NB4 (cell line): Measurements from ENCODE around the gene NISCH.

ENCODE experiments used
- CTCF ChIP-seq: IDR thresholded peaks from one replicate; pipeline ENCODE4 v1.5.1; 2012; ENCODE audit warnings: low read depth, low read length
- MAX ChIP-seq: IDR thresholded peaks from 2 replicates; pipeline ENCODE4 v1.6.1; 2011; ENCODE audit warnings: low read depth, low read length
- POLR2A ChIP-seq: IDR thresholded peaks from 2 replicates; pipeline ENCODE4 v1.6.1; 2011; ENCODE audit warnings: mild to moderate bottlenecking; ENCODE audit not compliant: insufficient read length; ENCODE audit errors: extremely low read depth

DNA sequence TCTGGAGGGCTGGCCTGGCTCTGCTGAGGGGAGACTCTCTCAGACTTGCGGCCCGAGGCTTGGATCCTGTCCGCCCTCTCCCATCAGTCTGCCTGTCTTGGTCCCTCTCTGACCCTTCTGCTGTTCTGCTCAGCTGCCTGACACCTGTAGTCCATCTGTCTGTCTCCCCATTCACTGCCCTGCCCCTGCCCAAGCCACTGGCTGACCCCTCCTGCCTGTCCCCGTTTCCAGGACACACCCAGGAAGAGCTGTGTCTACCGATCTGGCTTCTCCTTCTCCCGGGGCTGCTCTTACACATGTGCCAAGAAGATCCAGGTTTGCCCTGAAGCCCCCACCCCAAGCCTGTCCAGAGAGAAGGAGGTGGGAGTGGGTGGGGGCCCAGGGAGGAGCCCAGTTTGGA lies 59.8 kb downstream of the NISCH start:
- TF ChIP-seq CTCF (no peak), POLR2A (no peak), MAX (no peak)
